Immature natural killer cell (primary cell): ENCODE results near the gene MBNL2. TPM values are rescaled to one million over a fixed set of nuclear protein-coding genes. Genes with fewer than 3 reads are reported as not detected.

Source experiments
- polyA plus RNA-seq, 3 donors: library from polyadenylated mRNA; unstranded; fragments of 300-500 nt; fragmentation: Illumina TruSeq; gene quantifications; one replicate each; pipeline ENCODE4 v1.2.3, GENCODE V29; 2021

Gene MBNL2
- polyA plus RNA-seq, 3 donors from 2014 or later: 11.7 to 19.4 (median 18.6) TPM

Other genes starting within 250 kb of the MBNL2 start
- gene OXGR1, start 227.9 kb upstream of the MBNL2 start, polyA plus RNA-seq: not detected
- 1 to 10 TPM; 2.8 to 5.6 (median 5.5) TPM for gene RAP2A, start 211.8 kb downstream of the MBNL2 start, polyA plus RNA-seq